GM19043 (cell line): ENCODE results near the gene KLHL6.
"Not testable (repeated sequence)": the region's sequence is repeated elsewhere in the genome, so short reads cannot be mapped to it uniquely, and the experiment has no call there.

ENCODE experiments used
- ATAC-seq: cut with Tn5 transposase; IDR thresholded peaks from one replicate; pipeline ENCODE4 v1.9.1; 2021; ENCODE audit warnings: low read depth; ENCODE audit not compliant: unreplicated experiment

The KLHL6 gene

GRCh38 chr3:183555541-183556081 is at the start of gene KLHL6:
Gene KLHL6 (minus strand): TSS chr3:183555706. CDS start chr3:183555653, 53 bp downstream.
- peak; percentile 87 for ATAC-seq

GRCh38 chr3:183597959-183598358 is 42.5 kb upstream of the KLHL6 start:
- no peak for ATAC-seq

GRCh38 chr3:183594636-183595035 is 39.1 kb upstream of the KLHL6 start:
- no peak for ATAC-seq

GRCh38 chr3:183592821-183593220 is 37.3 kb upstream of the KLHL6 start:
- no peak for ATAC-seq

GRCh38 chr3:183591881-183592521 is 36.5 kb upstream of the KLHL6 start:
- peak; percentile 93 for ATAC-seq

GRCh38 chr3:183590442-183590841 is 34.9 kb upstream of the KLHL6 start:
- ATAC-seq, result no peak

- ATAC-seq, result no peak
These were observed 31.8 kb upstream of the KLHL6 start for GRCh38 chr3:183587336-183587735.

- no peak for ATAC-seq
These were observed 31.0 kb upstream of the KLHL6 start for GRCh38 chr3:183586477-183586876.

GRCh38 chr3:183584914-183585280 is 29.4 kb upstream of the KLHL6 start:
- no peak for ATAC-seq

- ATAC-seq, result no peak
These were observed 28.9 kb upstream of the KLHL6 start for GRCh38 chr3:183584246-183584913.

- ATAC-seq, result no peak
These were observed 28.1 kb upstream of the KLHL6 start for GRCh38 chr3:183583331-183584245.

- no peak for ATAC-seq
These were observed 26.7 kb upstream of the KLHL6 start for GRCh38 chr3:183582161-183582560.

GRCh38 chr3:183581496-183582155 is 26.1 kb upstream of the KLHL6 start:
- no peak for ATAC-seq

- ATAC-seq, result no peak
These were observed 24.7 kb upstream of the KLHL6 start for GRCh38 chr3:183579967-183580900.

GRCh38 chr3:183578179-183578578 is 22.7 kb upstream of the KLHL6 start:
- ATAC-seq, result no peak

- no peak for ATAC-seq
These were observed 21.8 kb upstream of the KLHL6 start for GRCh38 chr3:183577346-183577745.

GRCh38 chr3:183576487-183577107 is 21.1 kb upstream of the KLHL6 start:
- ATAC-seq, result no peak

GRCh38 chr3:183572935-183573334 is 17.4 kb upstream of the KLHL6 start:
- ATAC-seq, result peak; percentile 64

- not testable (repeated sequence) for ATAC-seq
These were observed 14.7 kb upstream of the KLHL6 start for GRCh38 chr3:183570191-183570590.
